ENCODE measurements around the gene CCDC167.

Gene CCDC167

DNA sequence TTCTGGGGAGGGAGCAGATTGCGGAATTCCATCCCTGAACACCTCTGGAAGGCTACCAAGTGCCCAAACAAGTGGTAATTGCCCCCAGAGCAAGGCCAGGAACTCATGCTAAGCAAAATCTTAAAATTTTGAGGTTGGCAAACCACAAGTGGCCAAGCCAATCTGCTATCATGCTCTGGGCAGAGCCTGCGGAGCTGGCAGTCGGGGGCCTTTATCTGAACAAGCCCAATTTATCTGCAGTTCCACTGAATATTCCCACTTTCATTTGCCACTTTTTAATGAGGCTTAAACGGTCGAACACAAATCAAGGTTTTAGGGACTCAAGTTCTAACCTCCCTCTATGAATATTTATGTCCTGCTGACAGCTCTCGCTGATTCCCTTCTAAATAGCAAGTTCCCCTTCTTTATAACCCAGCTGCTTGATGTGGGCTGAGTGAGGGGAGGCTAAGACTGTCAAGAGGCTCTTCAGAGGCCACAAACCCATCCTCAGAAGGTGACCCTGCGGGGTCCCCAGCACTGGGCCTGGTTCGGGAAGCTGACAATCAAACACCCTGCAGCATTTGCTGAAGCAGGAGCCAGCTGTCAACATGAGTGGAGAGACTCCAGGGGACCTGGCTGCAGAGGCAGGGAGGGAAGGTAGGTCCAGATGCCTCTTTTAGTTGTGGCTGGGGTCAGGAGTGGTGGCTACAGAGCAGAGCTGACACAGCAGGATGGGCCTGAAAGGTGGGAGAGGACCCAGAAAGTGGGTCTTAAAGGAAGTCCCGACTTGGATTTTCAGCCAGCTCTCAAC, 11.9 kb downstream of the CCDC167 start:
- DNase-seq = no peak

DNA sequence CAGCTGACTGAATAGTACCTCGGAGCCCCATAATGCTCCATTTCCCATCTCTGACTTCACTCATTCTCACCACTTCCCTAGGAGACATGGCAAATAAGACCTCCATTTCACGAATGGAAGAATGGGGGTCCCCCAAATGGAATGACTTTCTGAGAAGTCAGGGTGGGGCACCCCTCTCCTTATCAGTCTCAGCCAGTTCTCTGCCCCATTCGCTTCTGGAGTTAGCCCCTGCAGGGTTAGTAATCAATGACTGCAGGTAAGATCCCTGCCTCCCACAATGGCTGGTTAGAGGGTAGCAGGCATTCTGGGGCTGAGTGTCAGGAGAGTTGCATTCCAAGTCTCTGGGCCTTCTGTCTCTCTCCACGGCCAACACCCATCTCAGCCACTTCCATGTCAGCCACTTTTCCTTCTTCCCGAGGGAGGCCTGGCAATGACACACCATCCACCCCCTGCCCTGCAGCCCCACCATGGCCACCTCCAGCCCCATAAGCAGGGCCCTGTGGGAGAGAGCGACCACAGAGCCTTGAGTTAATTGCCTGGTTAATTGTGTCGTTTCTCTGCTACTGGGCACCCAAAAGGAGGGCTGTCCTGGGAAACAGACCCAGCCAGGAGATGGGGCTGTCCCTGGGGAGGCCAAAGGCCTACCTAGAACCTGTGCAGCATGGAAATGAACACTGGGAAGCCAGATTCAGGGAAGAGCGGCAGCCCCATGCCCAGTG, 13.4 kb downstream of the CCDC167 start:
- DNase-seq = no peak

DNA sequence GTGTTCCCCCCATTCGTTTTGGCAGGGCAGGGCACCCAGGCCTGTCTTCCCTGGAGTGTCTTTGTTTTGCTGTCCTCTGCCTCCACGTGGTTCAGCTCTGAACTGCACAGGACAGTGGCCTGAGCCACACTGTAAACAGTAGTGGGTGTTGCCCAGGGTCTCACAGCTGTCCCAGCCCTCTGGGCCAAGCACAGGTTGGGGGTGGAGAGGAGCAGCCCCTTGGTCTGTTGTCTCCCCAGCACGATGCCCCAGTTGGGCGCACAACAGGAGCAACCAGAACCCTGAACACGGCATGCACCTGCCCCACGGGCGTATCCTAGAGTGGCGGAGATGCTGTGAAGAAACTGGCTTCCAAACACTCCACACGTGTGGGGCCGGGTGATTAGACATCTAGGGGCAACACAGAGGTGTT, 14.4 kb downstream of the CCDC167 start:
- peak; percentile 12 for DNase-seq

DNA sequence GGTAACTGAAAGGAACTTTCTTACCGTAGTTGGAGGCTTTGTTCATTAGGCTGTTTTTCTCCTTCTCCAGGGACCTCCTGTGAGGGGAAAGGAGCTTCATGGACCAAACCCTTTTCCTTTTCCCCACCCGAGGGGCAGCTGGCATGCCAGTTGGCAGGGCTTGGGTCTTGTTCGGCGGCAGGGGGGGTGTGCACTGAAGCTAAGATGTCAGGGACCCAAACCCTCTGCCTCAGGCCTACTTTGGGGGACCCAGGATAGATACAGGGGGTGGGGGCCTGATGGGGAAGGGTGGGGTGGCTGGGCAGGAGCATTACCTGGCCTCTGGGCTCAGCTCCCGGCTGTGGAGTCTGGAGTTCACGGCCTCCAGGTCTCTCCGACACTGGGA, 14.9 kb downstream of the CCDC167 start:
- DNase-seq = no peak

DNA sequence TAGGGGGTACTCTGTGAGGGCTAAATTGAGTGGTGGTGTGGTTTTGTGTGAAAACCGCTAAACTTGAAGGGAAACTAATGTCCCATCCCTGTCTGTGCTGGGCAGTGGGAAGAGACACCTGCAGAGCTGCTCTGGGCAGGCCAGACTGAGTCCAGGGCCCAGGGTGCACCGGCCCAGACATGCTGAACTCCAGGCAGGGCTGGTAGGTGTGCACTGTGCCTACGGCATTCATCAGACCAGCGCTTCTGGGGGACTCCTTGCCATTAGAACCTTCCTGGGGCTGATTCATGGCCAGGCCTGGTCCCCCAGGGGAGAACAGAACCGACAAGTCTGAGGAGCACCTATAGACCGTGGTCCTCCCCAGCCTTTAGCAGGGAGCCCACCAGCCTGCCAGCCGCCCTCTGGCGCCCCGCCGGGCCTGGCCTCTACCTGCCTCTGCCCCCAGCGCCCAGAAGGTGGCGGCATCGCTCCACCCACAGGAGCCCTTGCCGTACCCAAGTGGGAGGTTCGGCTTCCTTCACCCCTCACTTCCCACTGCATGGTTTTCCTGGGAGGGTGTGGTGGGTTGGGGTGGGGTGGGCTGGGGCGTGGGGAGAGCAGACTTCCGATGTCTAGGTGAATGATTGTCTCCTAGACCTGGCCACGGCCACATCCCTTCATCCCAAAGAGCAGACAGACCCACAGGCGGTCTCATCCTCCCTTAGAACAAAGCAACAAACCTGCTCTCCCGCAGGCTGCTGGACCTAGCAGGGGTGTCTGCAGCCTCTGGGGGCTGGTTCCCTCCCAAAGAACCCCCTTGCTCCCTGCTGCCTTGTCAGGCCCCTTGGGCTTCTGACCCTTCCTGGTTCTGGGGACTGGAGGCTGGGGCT, 15.5 kb downstream of the CCDC167 start:
- peak; percentile 14 for DNase-seq

DNA sequence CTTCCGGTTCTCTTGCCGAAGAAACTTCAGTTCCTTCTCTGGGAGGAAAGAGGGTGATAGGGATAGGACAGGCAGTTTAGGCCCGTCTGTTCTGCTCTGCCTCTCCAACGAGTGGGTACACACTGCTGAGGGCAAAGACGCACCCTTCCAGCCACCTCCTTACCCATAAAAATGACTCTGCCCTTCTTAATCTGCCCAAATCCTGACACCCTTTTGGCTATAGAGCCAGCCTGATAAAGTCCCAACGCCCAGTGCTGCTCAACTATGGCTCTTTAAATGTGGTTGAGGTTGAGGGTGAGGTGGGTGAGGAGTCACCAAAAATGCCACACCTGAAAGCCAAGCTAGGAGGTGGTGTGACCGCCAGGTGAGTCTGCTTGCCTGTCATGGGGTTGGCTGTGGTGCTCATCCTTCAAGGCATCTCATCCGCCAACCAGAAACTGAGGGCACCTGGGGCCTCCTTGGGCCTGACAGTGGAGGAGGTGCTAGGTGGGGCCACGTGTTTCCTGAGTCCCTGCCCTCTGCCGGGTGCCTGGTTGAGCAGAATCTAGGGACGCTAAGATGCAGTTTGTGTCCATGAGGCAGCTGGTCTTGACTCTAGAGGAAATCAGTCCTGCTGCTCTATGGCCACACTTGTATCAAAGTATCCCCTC, 16.3 kb downstream of the CCDC167 start:
- no peak for DNase-seq

DNA sequence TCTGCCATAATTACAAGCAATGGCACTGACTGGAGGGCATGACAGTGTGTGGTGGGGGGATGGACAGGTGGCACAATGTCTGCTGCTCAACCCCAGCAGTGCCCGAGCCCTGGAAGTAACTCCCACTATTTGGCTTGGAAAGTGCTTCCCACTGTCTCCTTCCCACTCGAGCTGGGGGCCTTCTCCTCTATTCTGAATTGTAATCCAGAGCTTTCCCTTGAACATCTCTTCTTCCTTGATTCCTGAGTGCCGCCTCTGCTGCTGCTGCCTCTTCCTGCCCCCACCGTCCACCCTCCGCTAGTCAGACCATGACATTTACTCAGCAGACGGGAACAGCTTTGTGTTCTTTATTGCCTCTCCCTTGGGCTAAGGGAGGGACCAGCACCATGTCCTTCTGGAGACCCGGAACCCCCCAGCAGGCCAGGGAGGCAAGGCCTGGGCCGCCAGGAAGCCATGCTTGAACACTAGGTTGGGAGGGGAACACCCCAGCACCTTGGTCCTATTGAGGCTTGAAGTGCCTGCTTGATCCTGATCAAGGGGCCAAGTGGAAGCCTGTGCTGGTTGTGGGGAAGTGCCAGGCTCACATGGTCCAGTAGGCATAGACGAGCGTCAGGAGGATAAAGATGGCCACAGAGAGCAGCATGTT, 17.0 kb downstream of the CCDC167 start:
- no peak for DNase-seq

DNA sequence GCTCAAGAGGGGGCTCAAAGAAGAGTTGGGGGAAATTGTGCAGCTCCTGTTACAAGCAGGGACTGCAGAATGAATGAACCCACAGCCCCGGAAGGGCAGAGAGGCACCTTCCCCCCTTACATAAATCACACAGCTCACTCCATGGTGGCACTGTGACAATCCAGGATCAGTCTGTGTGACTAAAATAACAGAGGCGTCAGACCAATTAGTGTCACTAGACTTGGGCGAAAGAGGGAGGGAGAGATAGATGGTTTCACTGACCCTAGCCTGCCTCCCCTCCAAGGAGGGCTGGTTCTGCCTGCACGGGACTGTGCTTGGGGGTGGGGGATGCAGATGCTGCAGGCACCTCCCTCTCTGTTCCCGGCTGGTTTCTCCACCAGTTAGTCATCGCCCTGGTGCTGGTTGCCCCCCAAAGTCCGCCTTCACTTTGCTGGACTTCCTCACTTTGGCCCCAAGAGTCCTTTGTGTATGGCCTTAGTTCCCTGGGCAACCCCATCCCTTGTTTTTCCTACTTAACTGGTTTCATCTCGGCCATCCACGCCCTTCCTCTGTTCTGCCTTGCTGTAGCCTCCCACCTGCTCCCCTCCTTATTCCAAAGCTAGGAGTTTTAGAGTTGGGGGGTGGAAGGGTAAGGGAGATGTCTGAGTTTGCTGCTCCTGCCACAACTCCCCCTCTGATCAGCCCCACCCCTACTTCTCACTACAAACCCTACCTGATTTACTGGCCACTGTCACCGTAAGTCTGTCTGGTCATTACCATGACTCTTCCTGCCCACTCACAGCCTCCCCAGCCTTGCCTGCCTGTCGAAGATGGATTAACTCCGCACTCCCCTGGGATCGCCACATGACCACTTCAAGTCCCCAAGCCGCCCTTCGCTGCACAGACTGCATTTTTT, 17.7 kb downstream of the CCDC167 start:
- no peak for DNase-seq

DNA sequence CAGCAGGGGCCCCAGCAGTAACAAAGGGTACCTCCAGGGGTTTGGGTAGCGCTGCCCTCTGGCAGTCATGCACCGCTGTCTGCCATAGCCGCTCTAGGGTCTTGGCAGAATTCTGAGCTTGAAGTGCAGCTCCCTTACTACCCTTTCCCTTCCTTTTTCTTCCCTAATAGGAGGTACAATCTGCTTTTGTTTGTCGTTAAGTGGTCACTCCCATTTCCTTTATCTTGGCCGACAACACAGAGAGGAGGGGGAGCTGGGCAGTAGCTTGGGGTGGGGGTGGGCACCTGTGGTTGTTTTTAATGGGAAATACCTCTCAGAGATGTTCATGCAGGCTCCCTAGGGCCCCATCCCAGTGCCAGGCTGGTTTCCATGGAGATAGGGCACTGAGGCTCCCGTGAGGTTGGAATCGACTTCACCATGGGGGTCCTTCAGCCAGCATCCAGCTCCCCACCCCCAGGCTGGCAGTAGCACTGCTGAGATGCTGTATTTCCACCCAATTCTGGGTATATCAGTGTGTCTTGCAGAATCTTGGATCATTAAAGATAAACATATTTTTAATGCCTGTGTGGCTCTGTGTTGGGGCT, 18.6 kb downstream of the CCDC167 start:
- DNase-seq = no peak

DNA sequence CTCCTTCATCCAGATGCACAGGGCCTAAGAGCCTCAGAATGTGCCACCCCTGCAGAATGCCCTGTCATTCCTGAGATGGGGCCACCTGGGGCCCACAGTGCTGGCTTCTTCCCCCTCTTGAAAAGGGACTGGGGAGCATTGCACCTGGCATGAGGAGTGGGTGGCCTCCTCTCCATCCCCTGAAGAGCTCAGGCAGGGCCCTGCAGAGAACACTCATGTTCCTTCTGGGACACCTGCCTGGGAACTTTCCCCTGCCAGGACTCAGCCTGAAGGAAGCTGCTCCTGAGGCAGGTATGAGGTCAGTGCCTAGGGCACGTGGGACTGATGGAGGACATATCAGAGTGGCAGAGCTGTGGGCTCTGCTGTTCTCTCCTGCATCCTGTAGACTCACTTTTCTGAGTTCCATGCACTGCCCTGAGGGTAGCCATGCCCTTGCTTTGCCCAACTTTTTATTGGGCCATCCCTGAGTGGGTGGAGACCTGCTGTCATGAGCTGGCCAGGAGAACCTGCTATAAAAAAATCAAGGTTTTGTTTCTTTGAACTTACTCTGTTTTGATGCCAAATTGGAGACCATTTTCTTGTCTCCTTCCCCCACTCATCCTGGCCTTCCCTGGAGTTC, 19.5 kb downstream of the CCDC167 start:
- no peak for DNase-seq

DNA sequence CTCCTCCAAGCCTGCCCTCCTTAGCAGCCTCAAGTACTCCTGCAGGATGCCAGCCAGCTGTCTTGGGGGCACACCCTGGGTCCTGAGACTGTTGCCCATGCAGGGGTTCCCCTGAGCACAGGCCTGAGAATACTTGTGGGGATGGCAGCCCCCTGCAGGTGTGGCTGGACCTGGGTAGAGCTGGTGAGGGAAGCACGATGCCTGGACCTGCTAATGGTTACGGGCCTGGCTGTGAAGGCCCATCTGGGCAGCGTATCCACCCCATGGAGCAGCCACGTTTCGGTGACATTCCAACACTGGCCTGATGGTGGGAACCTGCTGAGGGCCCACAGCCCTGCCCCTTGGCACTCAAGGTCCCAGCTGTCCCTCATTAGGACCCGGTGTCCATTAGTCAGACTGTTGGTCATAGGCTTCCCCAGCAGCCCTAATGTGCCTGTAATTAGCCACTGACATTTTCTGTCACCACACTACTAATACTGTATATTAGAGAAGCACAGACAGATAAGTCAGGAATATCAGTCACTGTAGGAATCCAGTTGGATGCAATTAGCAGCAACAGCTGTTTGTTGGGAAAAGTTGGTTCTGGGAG, 20.3 kb downstream of the CCDC167 start:
- DNase-seq = no peak

DNA sequence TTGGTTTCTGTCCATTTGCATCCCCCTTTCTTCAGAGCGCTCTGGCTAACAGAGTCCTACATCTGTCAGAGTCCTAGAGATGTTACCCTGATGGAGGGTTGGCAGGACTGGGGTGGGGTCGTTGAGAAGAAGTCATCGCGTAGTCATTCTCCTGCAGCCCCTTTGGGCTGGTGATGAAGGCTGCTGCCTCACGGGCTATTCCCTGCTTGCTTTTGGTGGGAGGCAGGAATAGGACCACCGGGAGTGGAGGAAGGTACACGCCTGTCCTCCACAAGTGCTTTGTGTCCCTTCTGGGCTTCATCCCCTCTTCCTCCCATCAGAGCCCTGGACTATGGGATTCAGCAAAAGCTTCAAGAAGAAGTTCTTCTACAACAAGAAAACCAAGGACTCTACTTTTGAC, 20.9 kb downstream of the CCDC167 start:
- DNase-seq = no peak

DNA sequence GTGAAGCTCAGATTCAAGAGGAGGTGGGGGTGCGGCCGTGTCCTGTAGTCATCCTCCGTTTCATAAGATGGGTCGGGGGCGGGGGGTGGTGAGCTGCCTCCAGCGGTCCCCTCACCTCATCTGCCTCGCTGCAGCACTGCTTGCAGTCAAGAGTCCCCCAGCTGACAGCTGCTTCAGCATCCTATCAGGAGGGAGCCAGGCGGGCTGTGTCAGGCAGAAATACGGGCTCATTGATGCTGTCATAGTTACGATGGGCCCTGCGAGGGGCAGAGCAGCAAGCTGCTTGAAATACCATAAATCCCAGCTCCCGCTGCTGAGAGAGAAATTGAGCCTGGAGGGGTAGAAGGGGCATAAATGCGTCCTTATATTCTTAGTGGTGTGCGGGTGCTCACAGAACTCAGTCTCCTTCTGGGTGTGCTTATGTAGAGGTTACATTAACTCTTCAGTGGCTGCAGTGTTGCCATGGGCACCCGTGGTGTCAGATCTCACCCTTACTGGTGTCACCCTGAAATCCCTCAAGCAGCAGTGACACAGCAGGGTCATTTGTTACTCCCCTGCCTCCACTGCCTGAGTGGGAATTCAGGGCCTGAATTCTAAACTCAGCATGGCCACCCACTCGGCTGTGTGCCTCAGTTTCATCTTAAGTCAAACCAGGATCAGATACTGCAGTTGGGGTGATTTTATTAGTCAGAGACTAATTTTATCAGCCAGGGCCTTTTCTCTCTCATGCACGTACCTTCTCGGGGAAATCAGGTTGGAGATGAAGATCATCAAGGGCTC, 21.8 kb downstream of the CCDC167 start:
- DNase-seq = no peak

DNA sequence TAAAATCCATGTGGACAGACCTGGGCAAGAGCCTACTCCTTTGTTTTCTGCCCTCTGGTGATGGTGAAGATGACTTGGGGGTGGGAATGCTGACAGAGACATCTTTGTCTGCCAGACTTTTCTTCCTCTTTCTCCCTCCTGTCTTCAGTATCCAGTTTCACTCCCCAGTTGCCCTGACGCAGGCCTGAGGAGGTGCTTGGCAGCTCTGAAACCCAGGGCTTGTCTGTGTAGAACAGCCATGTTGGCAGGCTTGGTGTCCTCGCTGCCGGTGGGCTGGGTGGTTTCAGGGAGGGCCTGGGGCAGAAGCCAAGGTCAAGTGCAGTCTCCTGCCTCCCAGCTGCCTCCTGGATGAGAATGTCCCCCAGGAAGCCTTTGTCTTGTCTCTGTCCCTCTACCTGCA, 22.5 kb downstream of the CCDC167 start:
- no peak for DNase-seq

DNA sequence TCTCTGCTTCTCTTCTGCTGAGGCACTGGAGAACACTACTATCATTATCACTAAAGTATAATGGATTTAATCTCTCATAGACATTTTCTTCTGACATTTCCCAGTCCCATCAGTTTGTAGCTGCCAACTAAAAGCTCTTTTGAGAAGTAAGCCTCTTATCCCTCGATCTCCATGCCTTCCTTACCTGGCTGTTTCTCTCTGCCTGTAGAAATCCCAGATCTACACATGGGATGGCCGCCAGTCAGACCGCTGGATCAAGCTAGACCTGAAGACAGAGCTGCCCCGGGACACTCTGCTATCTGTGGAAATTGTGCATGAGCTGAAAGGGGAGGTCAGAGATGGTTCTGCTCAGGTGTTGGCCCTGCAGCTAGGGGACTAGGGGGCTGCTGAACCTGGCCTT, 25.4 kb downstream of the CCDC167 start:
- DNase-seq = no peak

DNA sequence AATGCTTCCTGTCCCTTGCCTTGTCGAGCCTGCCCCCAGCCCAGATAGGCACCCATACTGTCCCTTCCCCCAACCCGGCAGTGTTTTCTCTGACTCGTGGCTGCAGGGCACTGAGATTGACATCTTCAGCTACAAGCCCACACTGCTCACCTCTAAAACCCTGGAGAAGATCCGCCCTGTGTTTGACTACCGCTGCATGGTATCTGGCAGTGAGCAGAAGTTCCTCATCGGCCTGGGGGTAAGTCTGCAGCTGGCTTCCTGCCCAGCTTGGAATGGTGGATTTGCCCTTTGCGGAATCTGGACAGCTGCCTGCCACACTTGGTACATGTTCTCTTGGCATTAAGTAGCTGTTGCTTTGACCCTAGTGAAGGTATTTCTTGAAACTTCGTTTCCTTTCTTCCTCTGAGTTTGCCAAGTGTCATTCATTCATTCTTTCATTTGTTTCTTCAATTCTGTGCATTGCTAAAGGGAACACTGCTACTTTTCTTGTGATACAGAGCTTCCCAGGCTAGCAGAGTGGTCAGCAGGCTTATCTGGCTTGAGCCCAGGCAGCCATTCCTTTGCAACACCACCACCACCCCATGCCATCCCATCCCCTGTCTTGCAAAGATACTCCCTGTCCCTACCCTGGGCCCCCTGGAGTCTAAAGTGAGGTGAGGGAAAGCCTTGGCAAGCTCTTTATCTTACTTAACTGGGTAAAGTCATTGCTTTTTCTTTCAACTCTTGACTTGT, 26.2 kb downstream of the CCDC167 start:
- DNase-seq = no peak

DNA sequence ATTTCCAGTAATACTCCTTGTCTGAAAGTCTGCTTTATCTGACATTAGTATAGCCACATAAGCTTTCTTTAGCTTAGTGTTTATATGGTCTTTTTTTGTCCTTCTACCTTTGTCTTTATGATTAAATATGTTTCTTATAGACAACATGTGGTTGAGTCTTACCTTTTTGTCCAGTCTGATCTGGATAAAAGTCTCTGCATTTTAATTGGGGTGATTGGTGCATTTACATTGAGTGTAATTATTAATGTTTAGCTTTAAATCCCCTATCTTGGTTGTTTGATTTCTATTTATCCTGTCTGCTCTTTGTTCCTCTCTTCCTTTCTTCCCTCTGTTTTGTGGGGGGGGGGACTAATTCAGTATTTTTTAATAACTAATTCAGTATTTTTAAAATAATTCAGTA, 32.0 kb downstream of the CCDC167 start:
- no peak for DNase-seq

DNA sequence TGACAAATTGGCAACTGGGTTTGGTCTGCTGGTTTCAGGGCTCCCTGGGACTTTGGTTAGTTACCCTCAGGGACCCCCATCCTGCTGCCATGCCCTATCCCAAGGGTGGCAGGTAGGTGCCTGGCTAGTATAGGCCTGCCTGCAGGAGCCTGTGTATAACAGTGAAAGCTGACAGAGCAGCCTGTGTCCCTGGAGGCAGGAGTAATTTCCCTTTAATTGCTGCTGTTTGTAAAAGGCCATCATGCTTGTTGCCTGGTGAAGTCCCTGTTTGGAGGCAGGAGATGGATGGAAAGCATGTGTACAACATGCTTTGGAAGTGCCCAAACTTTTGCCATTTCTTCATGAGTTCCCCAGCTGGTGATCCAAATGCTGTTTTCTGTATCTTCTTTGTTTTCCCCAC, 36.6 kb downstream of the CCDC167 start:
- no peak for DNase-seq

DNA sequence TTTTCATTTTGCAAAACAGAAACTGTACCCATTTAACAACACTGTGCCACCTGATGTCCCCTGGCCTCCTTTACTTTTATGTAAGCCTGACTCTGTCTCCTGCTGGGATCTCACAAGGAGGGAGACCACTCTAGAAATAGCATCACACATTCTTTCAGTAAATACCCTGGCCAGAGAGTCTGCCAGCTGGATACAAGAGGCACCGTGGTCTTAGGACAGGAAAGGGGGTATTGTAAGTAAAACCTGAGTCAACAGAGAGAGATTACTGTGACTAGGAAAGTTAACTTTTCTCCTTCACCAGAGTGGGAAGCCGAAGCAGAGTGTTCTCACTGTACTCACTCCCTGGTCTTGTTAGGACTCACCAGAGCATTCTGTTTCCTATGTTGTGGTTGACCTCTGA, 38.9 kb downstream of the CCDC167 start:
- no peak for DNase-seq

All from NCI-H510A treated with DMSO at 0.1 percent for 48 hours (cell line).